G401 (cell line): ENCODE data around the gene SORL1. TPM values are rescaled to one million over a fixed set of nuclear protein-coding genes. Genes with fewer than 3 reads are reported as not detected.
A peak's percentile ranks its signal among the peaks of the same experiment; 100 is the strongest.
"Not testable (repeated sequence)": the region's sequence is repeated elsewhere in the genome, so short reads cannot be mapped to it uniquely, and the experiment has no call there.

Experiments
- DNase-seq: peaks from one replicate; pipeline ENCODE4 v3.0.0-alpha.2; 2015; ENCODE audit warnings: low spot score
- in situ Hi-C: cut with HindIII; loops from 2 replicates; pipeline ENCODE4 v1.10.0; 2016; ENCODE audit warnings: low sequenced_read_pairs, mixed read lengths
- total RNA-seq: library from RNA; depleted of rRNA; stranded (reverse); fragments of >200 nt; shearing (Covaris generic); gene quantifications from 2 replicates; pipeline ENCODE4 v1.2.3, GENCODE V29; 2014

SORL1 gene
- total RNA-seq, 1 experiment from 2014 or later, result 0.14 TPM

GRCh38 chr11:121488170-121488569, 36.1 kb downstream of the SORL1 start:
- in situ Hi-C loops, result no loop called here
- DNase-seq, result no peak

- DNase-seq, result no peak
Observed at GRCh38 chr11:121488641-121489040, 36.5 kb downstream of the SORL1 start.

GRCh38 chr11:121489823-121490222, 37.7 kb downstream of the SORL1 start:
- DNase-seq, result no peak

More at GRCh38 chr11:121488641-121489040, 36.5 kb downstream of the SORL1 start:
- in situ Hi-C loops, result no loop called here

GRCh38 chr11:121494355-121495099, 42.4 kb downstream of the SORL1 start:
- no peak for DNase-seq
- in situ Hi-C loops, result no loop called here

More at GRCh38 chr11:121489823-121490222, 37.7 kb downstream of the SORL1 start:
- in situ Hi-C loops, result no loop called here

- no peak for DNase-seq
- in situ Hi-C loops, result no loop called here
Observed at GRCh38 chr11:121497176-121497998, 45.3 kb downstream of the SORL1 start.

GRCh38 chr11:121499405-121499804, 47.3 kb downstream of the SORL1 start:
- in situ Hi-C loops, result no loop called here
- no peak for DNase-seq

GRCh38 chr11:121500275-121500674, 48.2 kb downstream of the SORL1 start:
- no peak for DNase-seq
- in situ Hi-C loops, result no loop called here

GRCh38 chr11:121500717-121501116, 48.6 kb downstream of the SORL1 start:
- in situ Hi-C loops, result no loop called here
- no peak for DNase-seq

- no peak for DNase-seq
- in situ Hi-C loops, result no loop called here
Observed at GRCh38 chr11:121503051-121503450, 50.9 kb downstream of the SORL1 start.

- in situ Hi-C loops, DNase-seq: not testable (repeated sequence)
Observed at GRCh38 chr11:121506237-121506636, 54.1 kb downstream of the SORL1 start.

GRCh38 chr11:121508449-121508848, 56.3 kb downstream of the SORL1 start:
- no peak for DNase-seq
- in situ Hi-C loops, result no loop called here

- in situ Hi-C loops, result no loop called here
- DNase-seq, result no peak
Observed at GRCh38 chr11:121510438-121510837, 58.3 kb downstream of the SORL1 start.

- DNase-seq, result peak; percentile 21
- in situ Hi-C loops, result no loop called here
Observed at GRCh38 chr11:121512468-121513465, 60.7 kb downstream of the SORL1 start.

GRCh38 chr11:121513807-121514206, 61.7 kb downstream of the SORL1 start:
- in situ Hi-C loops, result no loop called here
- peak; percentile 86 for DNase-seq

GRCh38 chr11:121514432-121515334, 62.6 kb downstream of the SORL1 start:
- DNase-seq, result no peak
- in situ Hi-C loops, result no loop called here

GRCh38 chr11:121515335-121515671, 63.2 kb downstream of the SORL1 start:
- DNase-seq, result no peak
- in situ Hi-C loops, result no loop called here

- no peak for DNase-seq
- in situ Hi-C loops, result no loop called here
Observed at GRCh38 chr11:121517996-121518395, 65.9 kb downstream of the SORL1 start.
